IMR-90 (cell line): ENCODE measurements around the gene BCDIN3D.

ENCODE experiments used
- BHLHE40 ChIP-seq: fragments of 150-350 bp; IDR thresholded peaks from 2 replicates; pipeline ENCODE4 v1.6.1; 2016; ENCODE audit warnings: mild to moderate bottlenecking, low read depth, low read length
- CEBPB ChIP-seq: IDR thresholded peaks from 2 replicates; pipeline ENCODE4 v1.6.1; 2012; ENCODE audit warnings: low read depth, low read length, improper control_type of control experiment
- CHD1 ChIP-seq: IDR thresholded peaks from 2 replicates; pipeline ENCODE4 v1.6.1; 2012; ENCODE audit warnings: low read depth, low read length, improper control_type of control experiment
- CTCF ChIP-seq: conservative IDR thresholded peaks from 2 replicates; pipeline ENCODE4 v1.5.1; 2012; ENCODE audit warnings: mild to moderate bottlenecking, low read depth, low read length, improper control_type of control experiment
- FOS ChIP-seq: fragments of 150-350 bp; IDR thresholded peaks from 2 replicates; pipeline ENCODE4 v1.6.1; 2016; ENCODE audit warnings: low read depth, low read length
- MAFK ChIP-seq: IDR thresholded peaks from 2 replicates; pipeline ENCODE4 v1.6.1; 2012; ENCODE audit warnings: low read depth, low read length, improper control_type of control experiment
- POLR2A ChIP-seq: IDR thresholded peaks from 2 replicates; pipeline ENCODE4 v1.6.1; 2012; ENCODE audit warnings: mild to moderate bottlenecking, low read depth, low read length
- RAD21 ChIP-seq: IDR thresholded peaks from 2 replicates; pipeline ENCODE4 v1.6.1; 2012; ENCODE audit warnings: low read length, improper control_type of control experiment
- RFX5 ChIP-seq: IDR thresholded peaks from 2 replicates; pipeline ENCODE4 v1.8.0; 2012; ENCODE audit warnings: low read depth, mild to moderate bottlenecking, low read length, moderate library complexity

- TF ChIP-seq CTCF (no peak), RFX5 (no peak), RAD21 (no peak), MAFK (no peak), CEBPB (no peak), POLR2A (no peak), FOS (no peak), CHD1 (no peak), BHLHE40 (no peak)
Measured at GRCh38 chr12:49809381-49809905, 33.5 kb downstream of the BCDIN3D start.
